Measurements from ENCODE around the gene CLEC10A.

DNA sequence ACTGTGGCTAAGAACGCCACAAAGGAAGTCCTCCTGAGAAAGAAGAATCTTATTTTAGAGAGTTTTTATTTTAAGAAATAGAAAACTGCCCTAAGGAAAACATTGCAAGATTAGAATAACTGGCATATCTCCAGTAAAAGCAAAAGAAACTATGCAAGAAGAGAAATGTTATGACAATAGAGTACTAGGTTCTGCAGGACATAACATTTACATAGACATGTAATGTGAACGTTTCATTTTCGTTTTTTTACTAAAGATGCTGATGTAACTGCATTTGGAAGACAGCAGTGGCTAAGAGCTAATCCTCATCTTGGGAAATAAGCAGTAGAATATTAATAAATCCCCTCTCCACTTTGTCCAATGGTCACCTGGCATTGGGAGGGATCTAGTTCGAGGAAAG is 42.3 kb upstream of the CLEC10A start:
- TF ChIP-seq, protein P1, sequence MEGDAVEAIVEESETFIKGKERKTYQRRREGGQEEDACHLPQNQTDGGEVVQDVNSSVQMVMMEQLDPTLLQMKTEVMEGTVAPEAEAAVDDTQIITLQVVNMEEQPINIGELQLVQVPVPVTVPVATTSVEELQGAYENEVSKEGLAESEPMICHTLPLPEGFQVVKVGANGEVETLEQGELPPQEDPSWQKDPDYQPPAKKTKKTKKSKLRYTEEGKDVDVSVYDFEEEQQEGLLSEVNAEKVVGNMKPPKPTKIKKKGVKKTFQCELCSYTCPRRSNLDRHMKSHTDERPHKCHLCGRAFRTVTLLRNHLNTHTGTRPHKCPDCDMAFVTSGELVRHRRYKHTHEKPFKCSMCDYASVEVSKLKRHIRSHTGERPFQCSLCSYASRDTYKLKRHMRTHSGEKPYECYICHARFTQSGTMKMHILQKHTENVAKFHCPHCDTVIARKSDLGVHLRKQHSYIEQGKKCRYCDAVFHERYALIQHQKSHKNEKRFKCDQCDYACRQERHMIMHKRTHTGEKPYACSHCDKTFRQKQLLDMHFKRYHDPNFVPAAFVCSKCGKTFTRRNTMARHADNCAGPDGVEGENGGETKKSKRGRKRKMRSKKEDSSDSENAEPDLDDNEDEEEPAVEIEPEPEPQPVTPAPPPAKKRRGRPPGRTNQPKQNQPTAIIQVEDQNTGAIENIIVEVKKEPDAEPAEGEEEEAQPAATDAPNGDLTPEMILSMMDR (conservative IDR thresholded peaks at IDR 0.05): no peak
- no peak for TF ChIP-seq ZFX (IDR thresholded peaks at IDR 0.05)

Data from C4-2B (cell line).